Ovary (tissue), 9 donors: ENCODE data around the gene CERS6. TPM values are rescaled to one million over a fixed set of nuclear protein-coding genes. Genes with fewer than 3 reads are reported as not detected.

Source experiments
- DNase-seq, 5 donors: peaks; one replicate each; pipeline ENCODE4 v3.0.0-alpha.2; 2019 to 2020
- H3K27ac ChIP-seq, 2 donors: fragments of 200-600 bp; one replicate each; pipeline versions ENCODE4 v1.5.1 to v1.8.0; 2019 to 2022
- H3K27me3 ChIP-seq: fragments of 200-600 bp; one replicate; pipeline ENCODE4 v1.8.0; 2022
- H3K36me3 ChIP-seq: fragments of 200-600 bp; sonication (generic); one replicate; pipeline ENCODE4 v1.5.1; 2019
- H3K4me1 ChIP-seq: one replicate; pipeline ENCODE4 v1.8.1; 2013; ENCODE audit warnings: mild to moderate bottlenecking, moderate library complexity; ENCODE audit not compliant: insufficient read depth
- H3K4me3 ChIP-seq: fragments of 200-600 bp; sonication (generic); one replicate; pipeline ENCODE4 v1.5.1; 2017
- H3K9me3 ChIP-seq, 2 donors: fragments of 200-600 bp in 1 of 2; sonication (generic) in 1 of 2; one replicate each; pipeline versions ENCODE4 v1.5.1 to v1.8.1; 2013 to 2019; ENCODE audit warnings: mild to moderate bottlenecking in 1 of 2, moderate library complexity in 1 of 2
- EP300 ChIP-seq: sonication (generic); formaldehyde crosslinking; IDR thresholded peaks from one replicate; pipeline ENCODE4 v1.6.1; 2017; ENCODE audit warnings: antibody characterized with exemption
- POLR2A ChIP-seq: fragments of 450-650 bp; IDR thresholded peaks from one replicate; pipeline ENCODE4 v1.6.1; 2017; ENCODE audit warnings: antibody characterized with exemption, mild to moderate bottlenecking, moderate library complexity
- WGBS, 3 donors: extraction: QIAGEN DNeasy Blood & Tissue Kit in 1 of 3; methylation state at CpG; one replicate each; pipeline versions ENCODE4 v1.1.5 to v1.1.7; 2013 to 2017; 5-methylcytosine and 5-hydroxymethylcytosine counted together
- intact Hi-C, 4 donors: fragments of 100-400 bp; cut with DNase I; formaldehyde crosslinking; loops; one replicate each; pipeline versions ENCODE4 v1.11.0 to v1.15.1; 2022 to 2023
- polyA plus RNA-seq, 2 donors: library from polyadenylated mRNA; stranded (reverse); fragments of 200-250 nt in 1 of 2; fragments of 350-450 nt in 1 of 2; fragmentation: Illumina TruSeq in 1 of 2; extraction: RNeasy Lipid Tissue Mini Kit (QIAGEN cat#74804) in 1 of 2; gene quantifications; one replicate each; pipeline ENCODE4 v1.2.3, GENCODE V29; 2013 to 2014
- total RNA-seq, 7 donors: library from RNA; depleted of rRNA in 2 of 7; stranded (reverse); fragments of >200 nt in 2 of 7; fragmentation: NEBNext Ultra II Directional in 3 of 7; extraction: Animal tissue kit (Norgen Biotek cat#: 25700) in 3 of 7; gene quantifications; one replicate each; pipeline versions ENCODE4 v1.1.0 to v1.2.4, GENCODE V29; 2016 to 2023
- TF ChIP-seq, protein P1 (sequence below), 3 donors: fragments of 450-650 bp in 2 of 3; fragments of 200-600 bp in 1 of 3; IDR thresholded peaks; one replicate each; pipeline versions ENCODE4 v1.5.1 to v1.8.0; 2016 to 2022; ENCODE audit warnings: antibody characterized with exemption in 3 of 3, mild to moderate bottlenecking in 1 of 3
- donor health status: DM: no; HTN: no; CAD: no; lungs with moderate emphysema.
- donor health status: DM: no; HTN: no; CAD: no.
- donor health status: Bipolar disorder and iron deficiency.
- donor health status: DM: yes; HTN: yes; CAD: no.
- donor health status: DM: no; HTN: no; CAD: no.
- donor health status: DM: yes; HTN: yes; CAD: no.

The CERS6 gene
- total and polyA plus RNA-seq, 9 donors: 11.5 to 30.8 (median 24.9) TPM

DNA sequence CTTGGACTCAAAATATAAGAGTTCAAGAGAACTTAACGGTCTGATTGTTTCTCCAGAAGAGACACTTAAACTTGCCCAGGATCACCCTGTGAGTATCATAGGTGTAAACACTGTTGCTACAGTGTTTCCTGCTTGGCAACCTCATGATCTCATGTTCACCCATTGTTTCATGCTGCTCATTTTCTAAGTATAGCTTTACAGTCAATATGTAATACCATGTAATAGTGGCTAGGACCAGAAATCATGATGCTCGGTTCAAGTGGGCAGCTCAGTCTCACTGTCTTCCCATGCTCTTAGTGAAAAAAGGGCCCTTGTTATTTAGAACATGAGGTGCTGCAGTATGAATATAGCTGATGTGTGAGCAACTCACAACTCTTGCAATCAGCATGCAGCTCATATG, 157.5 kb downstream of the CERS6 start:
- TF ChIP-seq, protein P1, sequence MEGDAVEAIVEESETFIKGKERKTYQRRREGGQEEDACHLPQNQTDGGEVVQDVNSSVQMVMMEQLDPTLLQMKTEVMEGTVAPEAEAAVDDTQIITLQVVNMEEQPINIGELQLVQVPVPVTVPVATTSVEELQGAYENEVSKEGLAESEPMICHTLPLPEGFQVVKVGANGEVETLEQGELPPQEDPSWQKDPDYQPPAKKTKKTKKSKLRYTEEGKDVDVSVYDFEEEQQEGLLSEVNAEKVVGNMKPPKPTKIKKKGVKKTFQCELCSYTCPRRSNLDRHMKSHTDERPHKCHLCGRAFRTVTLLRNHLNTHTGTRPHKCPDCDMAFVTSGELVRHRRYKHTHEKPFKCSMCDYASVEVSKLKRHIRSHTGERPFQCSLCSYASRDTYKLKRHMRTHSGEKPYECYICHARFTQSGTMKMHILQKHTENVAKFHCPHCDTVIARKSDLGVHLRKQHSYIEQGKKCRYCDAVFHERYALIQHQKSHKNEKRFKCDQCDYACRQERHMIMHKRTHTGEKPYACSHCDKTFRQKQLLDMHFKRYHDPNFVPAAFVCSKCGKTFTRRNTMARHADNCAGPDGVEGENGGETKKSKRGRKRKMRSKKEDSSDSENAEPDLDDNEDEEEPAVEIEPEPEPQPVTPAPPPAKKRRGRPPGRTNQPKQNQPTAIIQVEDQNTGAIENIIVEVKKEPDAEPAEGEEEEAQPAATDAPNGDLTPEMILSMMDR (IDR thresholded peaks at IDR 0.05): no peak
- TF ChIP-seq EP300 (no peak), POLR2A (no peak)
- H3K27me3 ChIP-seq: no peaks in the 10 kb centered on the region
- DNase-seq: no peak

DNA sequence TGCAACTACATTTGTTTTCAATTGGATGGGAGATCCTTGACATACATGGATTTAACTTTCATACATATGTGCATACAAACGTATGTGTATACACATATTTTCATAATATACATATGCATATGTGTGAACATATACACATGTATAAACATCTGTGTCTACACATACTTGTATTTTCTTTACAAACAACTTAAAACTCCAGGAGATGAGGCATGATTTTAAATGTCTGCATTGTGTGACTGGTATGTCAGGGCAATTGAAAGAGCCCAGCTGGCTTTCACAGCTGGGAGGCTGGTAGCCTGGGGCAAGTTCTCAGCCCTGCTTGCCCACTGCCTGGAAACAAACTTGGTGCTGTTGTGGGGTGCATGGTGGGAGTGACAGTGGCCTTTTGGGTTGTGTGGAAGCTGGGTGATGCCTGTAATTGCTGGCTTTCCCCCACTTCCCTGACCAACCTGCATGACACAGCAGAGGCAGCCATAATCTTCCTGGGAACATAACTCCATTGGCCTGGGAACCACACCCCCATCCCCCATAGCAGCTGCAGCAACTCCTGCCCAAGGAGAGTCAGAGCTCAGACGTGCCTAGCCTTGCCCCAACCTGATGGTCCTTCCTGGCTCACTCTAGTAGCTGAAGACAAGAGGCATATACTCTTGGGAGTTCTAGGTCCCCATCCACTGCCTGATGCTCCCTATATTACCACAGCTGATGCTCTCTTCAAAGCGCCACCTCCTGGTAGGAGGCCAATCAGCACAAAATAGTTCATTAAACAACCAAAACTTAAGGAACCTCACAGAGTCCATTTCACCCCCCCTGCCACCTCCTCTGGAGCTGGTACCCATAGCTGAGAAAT, 158.3 kb downstream of the CERS6 start:
- TF ChIP-seq EP300: no peak
- TF ChIP-seq, protein P1 (IDR thresholded peaks at IDR 0.05): no peak
- TF ChIP-seq POLR2A: no peak
- intact Hi-C loops: no loop called here
- Histone ChIP-seq H3K36me3 (no peaks in the 10 kb centered on the region), H3K27ac (no peak overlapping the region), H3K4me3 (no peak overlapping the region), H3K4me1 (peaks cover 1% of the 10 kb centered on the region), H3K27me3 (no peaks in the 10 kb centered on the region), H3K9me3 (no peaks in the 10 kb centered on the region)
- no peak for DNase-seq
- WGBS, 3 donors: 57 to 65% (median 62%) methylated on average over 3 of the region's 3 CpGs

More for the DNA sequence above, 157.5 kb downstream of the CERS6 start:
- Histone ChIP-seq H3K9me3 (no peaks in the 10 kb centered on the region), H3K36me3 (no peaks in the 10 kb centered on the region), H3K4me3 (no peak overlapping the region), H3K4me1 (peaks cover 1% of the 10 kb centered on the region), H3K27ac (no peak overlapping the region)
- 96 to 99% (median 97%) methylated on average over 2 of the region's 2 CpGs for WGBS, 3 donors
- intact Hi-C loops: no loop called here

DNA sequence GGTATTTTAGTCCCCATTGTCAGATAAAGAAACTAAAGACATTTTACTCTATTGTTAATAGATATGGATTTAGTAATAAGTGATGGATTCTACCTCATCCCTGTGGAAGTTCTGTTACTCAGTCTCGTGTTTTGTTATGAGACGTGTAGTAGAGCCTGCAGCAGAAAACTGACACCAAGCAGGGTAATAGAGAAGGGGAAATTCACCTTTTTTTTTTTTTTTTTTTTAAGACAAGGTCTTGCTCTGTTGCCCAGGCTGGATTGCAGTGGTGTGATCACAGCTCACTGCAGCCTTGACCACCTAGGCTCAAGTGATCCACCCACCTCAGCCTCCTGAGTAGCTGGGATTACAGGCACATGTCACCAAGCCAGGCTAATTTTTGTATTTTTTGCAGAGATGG, 164.5 kb downstream of the CERS6 start:
- no peak for TF ChIP-seq EP300
- TF ChIP-seq POLR2A: no peak
- TF ChIP-seq, protein P1 (IDR thresholded peaks at IDR 0.05): no peak
- H3K27me3 ChIP-seq: no peaks in the 10 kb centered on the region
- 96 to 99% (median 97%) methylated on average over 2 of the region's 2 CpGs for WGBS, 3 donors
- DNase-seq: no peak
- no peak overlapping the region for H3K4me3 ChIP-seq
- H3K27ac ChIP-seq: no peak overlapping the region
- no peaks in the 10 kb centered on the region for H3K36me3 ChIP-seq
- no peaks in the 10 kb centered on the region for H3K4me1 ChIP-seq
- H3K9me3 ChIP-seq: no peaks in the 10 kb centered on the region
- intact Hi-C loops: no loop called here

DNA sequence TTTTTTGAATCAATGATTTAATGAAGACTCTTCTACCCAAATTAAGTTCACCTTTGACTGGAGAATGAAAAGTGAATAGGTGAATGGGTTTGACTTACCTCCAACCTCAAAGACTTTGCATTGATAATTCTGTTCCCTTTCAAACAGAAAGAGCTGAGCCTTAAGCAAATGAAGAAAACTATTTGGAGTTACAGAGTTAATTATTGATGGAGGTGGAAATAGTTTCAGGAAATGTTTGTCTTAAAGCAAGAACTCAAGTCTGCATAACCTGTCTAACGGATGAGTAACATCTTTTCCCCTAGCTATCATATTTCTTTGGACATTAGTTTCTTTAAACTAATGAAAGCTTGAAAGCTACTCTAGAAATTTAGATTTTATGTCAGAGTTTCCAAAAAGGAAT, 166.5 kb downstream of the CERS6 start:
- intact Hi-C loops: no loop called here
- 84 to 91% (median 88%) methylated on average over 1 of the region's 1 CpG for WGBS, 3 donors
- DNase-seq: no peak
- Histone ChIP-seq H3K9me3 (no peaks in the 10 kb centered on the region), H3K4me3 (no peak overlapping the region), H3K36me3 (no peaks in the 10 kb centered on the region), H3K27me3 (no peaks in the 10 kb centered on the region), H3K27ac (no peak overlapping the region), H3K4me1 (no peaks in the 10 kb centered on the region)
- TF ChIP-seq, protein P1 (IDR thresholded peaks at IDR 0.05): no peak
- TF ChIP-seq POLR2A: no peak
- no peak for TF ChIP-seq EP300
